ENCODE measurements around the gene XXYLT1.
"Not testable (repeated sequence)": the region's sequence is repeated elsewhere in the genome, so short reads cannot be mapped to it uniquely, and the experiment has no call there.

XXYLT1 gene

GRCh38 chr3:195204360-195205163, 66.4 kb downstream of the XXYLT1 start:
- peak; percentile 12 for DNase-seq

- no peak for DNase-seq
These were observed 67.4 kb downstream of the XXYLT1 start for GRCh38 chr3:195203606-195204005.

GRCh38 chr3:195201295-195201694, 69.7 kb downstream of the XXYLT1 start:
- no peak for DNase-seq

- DNase-seq, result no peak
These were observed 70.7 kb downstream of the XXYLT1 start for GRCh38 chr3:195200010-195200822.

GRCh38 chr3:195198426-195199346, 72.3 kb downstream of the XXYLT1 start:
- DNase-seq, result no peak

GRCh38 chr3:195197765-195198425, 73.1 kb downstream of the XXYLT1 start:
- DNase-seq, result peak; percentile 76

GRCh38 chr3:195196266-195196665, 74.7 kb downstream of the XXYLT1 start:
- DNase-seq, result no peak

- no peak for DNase-seq
These were observed 75.4 kb downstream of the XXYLT1 start for GRCh38 chr3:195195321-195196209.

- no peak for DNase-seq
These were observed 76.3 kb downstream of the XXYLT1 start for GRCh38 chr3:195194559-195195206.

- DNase-seq, result no peak
These were observed 79.4 kb downstream of the XXYLT1 start for GRCh38 chr3:195191580-195191979.

- no peak for DNase-seq
These were observed 81.1 kb downstream of the XXYLT1 start for GRCh38 chr3:195189821-195190220.

GRCh38 chr3:195188426-195188927, 82.5 kb downstream of the XXYLT1 start:
- DNase-seq, result no peak

- no peak for DNase-seq
These were observed 83.1 kb downstream of the XXYLT1 start for GRCh38 chr3:195187609-195188425.

GRCh38 chr3:195186710-195187047, 84.3 kb downstream of the XXYLT1 start:
- DNase-seq, result not testable (repeated sequence)

GRCh38 chr3:195186041-195186709, 84.8 kb downstream of the XXYLT1 start:
- DNase-seq, result no peak

GRCh38 chr3:195185583-195185982, 85.4 kb downstream of the XXYLT1 start:
- DNase-seq, result no peak

- DNase-seq, result no peak
These were observed 86.1 kb downstream of the XXYLT1 start for GRCh38 chr3:195184716-195185421.

- no peak for DNase-seq
These were observed 87.7 kb downstream of the XXYLT1 start for GRCh38 chr3:195183071-195183776.

All from suppressor macrophage treated with lipopolysaccharide for 4 hours (primary cell).